Measurements from ENCODE around the gene LAMA2.

GRCh38 chr6:129356129-129356528, 473.2 kb downstream of the LAMA2 start:
- no peak for TF ChIP-seq CTCF (IDR thresholded peaks at IDR 0.05)
- no peak for TF ChIP-seq POLR2A (IDR thresholded peaks at IDR 0.05)
